ENCODE data around the gene FERMT2.

The FERMT2 gene

DNA sequence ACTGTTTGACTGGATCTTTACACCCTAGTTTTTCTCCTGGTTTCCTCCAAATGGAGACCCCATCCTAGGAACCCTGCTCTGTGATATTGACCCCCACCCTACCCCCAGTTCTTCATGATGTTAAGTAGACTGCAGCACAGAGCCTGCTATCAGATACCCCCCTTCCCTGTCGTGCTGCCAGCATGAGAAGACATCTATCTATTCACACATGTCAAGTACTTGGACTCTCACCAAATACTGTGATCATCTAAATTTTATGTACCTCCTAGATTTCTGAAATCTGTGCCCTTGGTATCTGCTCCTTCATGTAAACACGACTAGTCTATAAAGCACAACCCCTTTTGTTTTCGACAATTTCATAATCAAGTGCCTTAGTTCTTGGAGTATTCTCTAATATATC lies 38.9 kb downstream of the FERMT2 start:
- Histone ChIP-seq H2AFZ (no peak overlapping the region), H3K4me2 (ENCODE audit: low read length) (no peak overlapping the region), H3K27me3 (ENCODE audit: control insufficient read depth, insufficient read depth, low read length) (no peaks in the 10 kb centered on the region), H3K9me3 (ENCODE audit: control insufficient read depth, low read length) (no peaks in the 10 kb centered on the region), H3K4me1 (peaks cover 2% of the 10 kb centered on the region), H3K9ac (no peak overlapping the region), H3K27ac (no peak overlapping the region), H3K4me3 (ENCODE audit: low read depth, low read length) (no peak overlapping the region), H3K36me3 (ENCODE audit: control insufficient read depth, insufficient read depth, low read length) (no peaks in the 10 kb centered on the region), H3K79me2 (peaks cover 26% of the 10 kb centered on the region)
- TF ChIP-seq, protein P1, sequence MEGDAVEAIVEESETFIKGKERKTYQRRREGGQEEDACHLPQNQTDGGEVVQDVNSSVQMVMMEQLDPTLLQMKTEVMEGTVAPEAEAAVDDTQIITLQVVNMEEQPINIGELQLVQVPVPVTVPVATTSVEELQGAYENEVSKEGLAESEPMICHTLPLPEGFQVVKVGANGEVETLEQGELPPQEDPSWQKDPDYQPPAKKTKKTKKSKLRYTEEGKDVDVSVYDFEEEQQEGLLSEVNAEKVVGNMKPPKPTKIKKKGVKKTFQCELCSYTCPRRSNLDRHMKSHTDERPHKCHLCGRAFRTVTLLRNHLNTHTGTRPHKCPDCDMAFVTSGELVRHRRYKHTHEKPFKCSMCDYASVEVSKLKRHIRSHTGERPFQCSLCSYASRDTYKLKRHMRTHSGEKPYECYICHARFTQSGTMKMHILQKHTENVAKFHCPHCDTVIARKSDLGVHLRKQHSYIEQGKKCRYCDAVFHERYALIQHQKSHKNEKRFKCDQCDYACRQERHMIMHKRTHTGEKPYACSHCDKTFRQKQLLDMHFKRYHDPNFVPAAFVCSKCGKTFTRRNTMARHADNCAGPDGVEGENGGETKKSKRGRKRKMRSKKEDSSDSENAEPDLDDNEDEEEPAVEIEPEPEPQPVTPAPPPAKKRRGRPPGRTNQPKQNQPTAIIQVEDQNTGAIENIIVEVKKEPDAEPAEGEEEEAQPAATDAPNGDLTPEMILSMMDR (IDR thresholded peaks at IDR 0.05): no peak

- H3K4me2 ChIP-seq (ENCODE audit: low read length): no peak overlapping the region
- TF ChIP-seq, protein P1 (IDR thresholded peaks at IDR 0.05): no peak
- H3K79me2 ChIP-seq: peaks cover 24% of the 10 kb centered on the region
- H3K36me3 ChIP-seq (ENCODE audit: control insufficient read depth, insufficient read depth, low read length): no peaks in the 10 kb centered on the region
- no peaks in the 10 kb centered on the region for H3K9me3 ChIP-seq (ENCODE audit: control insufficient read depth, low read length)
- peaks cover 2% of the 10 kb centered on the region for H3K4me1 ChIP-seq
- H3K9ac ChIP-seq: no peak overlapping the region
- no peak overlapping the region for H2AFZ ChIP-seq
- H3K27me3 ChIP-seq (ENCODE audit: control insufficient read depth, insufficient read depth, low read length): no peaks in the 10 kb centered on the region
- H3K4me3 ChIP-seq (ENCODE audit: low read depth, low read length): no peak overlapping the region
- H3K27ac ChIP-seq: no peak overlapping the region
These were observed 40.3 kb downstream of the FERMT2 start for GRCh38 chr14:52910572-52910971.

DNA sequence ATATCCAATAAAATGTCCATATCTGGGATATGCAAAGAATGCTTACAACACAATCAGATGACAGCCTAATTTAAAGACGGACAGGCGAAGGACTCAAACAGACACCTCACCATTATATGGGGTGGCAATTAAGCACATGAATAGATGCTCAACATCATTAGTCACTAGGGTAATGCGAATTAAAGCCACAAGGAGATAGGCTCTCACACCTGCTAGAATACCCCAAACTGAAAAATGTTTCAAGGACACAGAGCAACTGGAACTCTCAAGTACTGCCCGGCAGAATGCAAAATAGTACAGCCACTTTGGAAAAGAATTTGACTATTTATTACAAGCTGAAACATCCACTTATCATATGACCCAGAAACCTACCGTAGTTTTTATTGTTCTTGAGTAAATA lies 42.9 kb downstream of the FERMT2 start:
- H2AFZ ChIP-seq: no peak overlapping the region
- H3K36me3 ChIP-seq (ENCODE audit: control insufficient read depth, insufficient read depth, low read length): no peaks in the 10 kb centered on the region
- no peaks in the 10 kb centered on the region for H3K27me3 ChIP-seq (ENCODE audit: control insufficient read depth, insufficient read depth, low read length)
- H3K27ac ChIP-seq: no peak overlapping the region
- H3K9me3 ChIP-seq (ENCODE audit: control insufficient read depth, low read length): no peaks in the 10 kb centered on the region
- TF ChIP-seq, protein P1 (IDR thresholded peaks at IDR 0.05): no peak
- no peak overlapping the region for H3K9ac ChIP-seq
- no peak overlapping the region for H3K4me3 ChIP-seq (ENCODE audit: low read depth, low read length)
- peaks cover 2% of the 10 kb centered on the region for H3K4me1 ChIP-seq
- peaks cover 16% of the 10 kb centered on the region for H3K79me2 ChIP-seq
- no peak overlapping the region for H3K4me2 ChIP-seq (ENCODE audit: low read length)

GRCh38 chr14:52906141-52906601 lies 44.7 kb downstream of the FERMT2 start:
- no peaks in the 10 kb centered on the region for H3K4me1 ChIP-seq
- no peaks in the 10 kb centered on the region for H3K27me3 ChIP-seq (ENCODE audit: control insufficient read depth, insufficient read depth, low read length)
- peaks cover 16% of the 10 kb centered on the region for H3K79me2 ChIP-seq
- H3K27ac ChIP-seq: no peak overlapping the region
- H3K4me2 ChIP-seq (ENCODE audit: low read length): no peak overlapping the region
- no peak overlapping the region for H3K4me3 ChIP-seq (ENCODE audit: low read depth, low read length)
- H3K36me3 ChIP-seq (ENCODE audit: control insufficient read depth, insufficient read depth, low read length): no peaks in the 10 kb centered on the region
- no peaks in the 10 kb centered on the region for H3K9me3 ChIP-seq (ENCODE audit: control insufficient read depth, low read length)
- TF ChIP-seq, protein P1 (IDR thresholded peaks at IDR 0.05): no peak
- H2AFZ ChIP-seq: no peak overlapping the region
- no peak overlapping the region for H3K9ac ChIP-seq

DNA sequence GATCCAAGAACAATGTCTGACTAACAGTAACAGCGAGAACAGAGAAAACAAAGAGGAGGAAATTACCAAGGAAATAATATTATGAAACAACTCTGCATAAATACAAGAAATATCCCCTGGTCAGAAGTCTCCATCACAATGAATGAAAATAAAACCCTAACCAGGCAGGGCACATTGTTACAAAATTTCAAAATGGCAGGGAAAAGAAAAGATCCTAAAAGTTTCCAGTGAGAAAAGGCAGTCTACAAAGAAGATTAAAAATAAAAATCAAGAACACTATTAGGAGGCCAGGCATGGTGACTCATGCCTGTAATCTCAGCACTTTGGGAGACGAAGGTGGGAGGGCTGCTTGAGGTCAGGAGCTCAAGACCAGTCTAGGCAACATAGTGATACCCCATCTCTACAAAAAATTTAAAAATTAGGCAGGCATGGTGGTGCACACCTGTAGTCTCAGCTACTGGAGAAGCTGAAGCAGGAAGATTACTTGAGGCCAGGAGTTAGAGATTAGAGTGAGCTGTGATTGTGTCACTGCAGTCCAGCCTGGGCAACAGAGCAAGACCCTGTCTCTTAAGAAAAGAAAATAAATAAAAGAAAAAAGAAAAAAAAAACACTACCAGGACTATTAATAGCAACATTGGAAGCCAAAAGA lies 47.8 kb downstream of the FERMT2 start:
- Histone ChIP-seq H3K27me3 (ENCODE audit: control insufficient read depth, insufficient read depth, low read length) (no peaks in the 10 kb centered on the region), H2AFZ (no peak overlapping the region), H3K9me3 (ENCODE audit: control insufficient read depth, low read length) (no peaks in the 10 kb centered on the region), H3K27ac (no peak overlapping the region), H3K4me2 (ENCODE audit: low read length) (no peak overlapping the region), H3K4me3 (ENCODE audit: low read depth, low read length) (no peak overlapping the region), H3K4me1 (no peaks in the 10 kb centered on the region), H3K36me3 (ENCODE audit: control insufficient read depth, insufficient read depth, low read length) (no peaks in the 10 kb centered on the region), H3K9ac (no peak overlapping the region), H3K79me2 (peaks cover 18% of the 10 kb centered on the region)
- TF ChIP-seq, protein P1 (IDR thresholded peaks at IDR 0.05): no peak

Measured in parathyroid adenoma (tissue), 2 donors.